Lower leg skin (tissue), 3 donors: ENCODE data around the gene TMEM45A.

ENCODE experiments used
- CTCF ChIP-seq, 3 donors: fragments of 450-650 bp; IDR thresholded peaks; one replicate each; pipeline ENCODE4 v1.5.1; 2016; ENCODE audit warnings: antibody characterized with exemption in 3 of 3, mild to moderate bottlenecking in 3 of 3, moderate library complexity in 2 of 3
- POLR2A ChIP-seq, 2 donors: fragments of 450-650 bp; IDR thresholded peaks; one replicate each; pipeline ENCODE4 v1.6.1; 2016 to 2017; ENCODE audit warnings: antibody characterized with exemption in 2 of 2, mild to moderate bottlenecking in 1 of 2, moderate library complexity in 1 of 2

GRCh38 chr3:100554373-100554676 lies 61.9 kb downstream of the TMEM45A start:
- TF ChIP-seq POLR2A (IDR thresholded peaks at IDR 0.05) = no peak
- no peak for TF ChIP-seq CTCF (IDR thresholded peaks at IDR 0.05)
